ENCODE results near the gene TMEM132C.

DNA sequence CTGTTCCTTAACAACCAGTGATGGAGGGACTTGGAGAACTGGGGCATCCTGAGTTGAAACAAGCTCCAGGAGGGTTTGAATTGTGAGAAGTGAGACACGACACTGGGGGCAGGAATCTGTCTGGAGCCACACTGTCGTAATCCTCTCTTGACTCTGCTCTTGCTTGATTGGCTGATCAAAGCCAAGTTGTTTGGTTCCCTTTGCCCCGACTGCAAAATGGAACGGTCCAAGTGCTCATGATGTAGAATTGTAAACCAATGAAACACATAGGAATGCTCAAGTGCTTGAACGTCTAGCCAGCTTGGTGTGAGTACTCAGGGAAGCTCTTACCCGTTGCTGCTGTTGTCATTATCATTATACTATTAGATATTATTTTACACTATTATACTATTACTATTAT lies 98.1 kb downstream of the TMEM132C start:
- TF ChIP-seq, protein P1, sequence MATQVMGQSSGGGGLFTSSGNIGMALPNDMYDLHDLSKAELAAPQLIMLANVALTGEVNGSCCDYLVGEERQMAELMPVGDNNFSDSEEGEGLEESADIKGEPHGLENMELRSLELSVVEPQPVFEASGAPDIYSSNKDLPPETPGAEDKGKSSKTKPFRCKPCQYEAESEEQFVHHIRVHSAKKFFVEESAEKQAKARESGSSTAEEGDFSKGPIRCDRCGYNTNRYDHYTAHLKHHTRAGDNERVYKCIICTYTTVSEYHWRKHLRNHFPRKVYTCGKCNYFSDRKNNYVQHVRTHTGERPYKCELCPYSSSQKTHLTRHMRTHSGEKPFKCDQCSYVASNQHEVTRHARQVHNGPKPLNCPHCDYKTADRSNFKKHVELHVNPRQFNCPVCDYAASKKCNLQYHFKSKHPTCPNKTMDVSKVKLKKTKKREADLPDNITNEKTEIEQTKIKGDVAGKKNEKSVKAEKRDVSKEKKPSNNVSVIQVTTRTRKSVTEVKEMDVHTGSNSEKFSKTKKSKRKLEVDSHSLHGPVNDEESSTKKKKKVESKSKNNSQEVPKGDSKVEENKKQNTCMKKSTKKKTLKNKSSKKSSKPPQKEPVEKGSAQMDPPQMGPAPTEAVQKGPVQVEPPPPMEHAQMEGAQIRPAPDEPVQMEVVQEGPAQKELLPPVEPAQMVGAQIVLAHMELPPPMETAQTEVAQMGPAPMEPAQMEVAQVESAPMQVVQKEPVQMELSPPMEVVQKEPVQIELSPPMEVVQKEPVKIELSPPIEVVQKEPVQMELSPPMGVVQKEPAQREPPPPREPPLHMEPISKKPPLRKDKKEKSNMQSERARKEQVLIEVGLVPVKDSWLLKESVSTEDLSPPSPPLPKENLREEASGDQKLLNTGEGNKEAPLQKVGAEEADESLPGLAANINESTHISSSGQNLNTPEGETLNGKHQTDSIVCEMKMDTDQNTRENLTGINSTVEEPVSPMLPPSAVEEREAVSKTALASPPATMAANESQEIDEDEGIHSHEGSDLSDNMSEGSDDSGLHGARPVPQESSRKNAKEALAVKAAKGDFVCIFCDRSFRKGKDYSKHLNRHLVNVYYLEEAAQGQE (tag by site-specific recombination; IDR thresholded peaks at IDR 0.05) = no peak
- TF ChIP-seq, protein P2, sequence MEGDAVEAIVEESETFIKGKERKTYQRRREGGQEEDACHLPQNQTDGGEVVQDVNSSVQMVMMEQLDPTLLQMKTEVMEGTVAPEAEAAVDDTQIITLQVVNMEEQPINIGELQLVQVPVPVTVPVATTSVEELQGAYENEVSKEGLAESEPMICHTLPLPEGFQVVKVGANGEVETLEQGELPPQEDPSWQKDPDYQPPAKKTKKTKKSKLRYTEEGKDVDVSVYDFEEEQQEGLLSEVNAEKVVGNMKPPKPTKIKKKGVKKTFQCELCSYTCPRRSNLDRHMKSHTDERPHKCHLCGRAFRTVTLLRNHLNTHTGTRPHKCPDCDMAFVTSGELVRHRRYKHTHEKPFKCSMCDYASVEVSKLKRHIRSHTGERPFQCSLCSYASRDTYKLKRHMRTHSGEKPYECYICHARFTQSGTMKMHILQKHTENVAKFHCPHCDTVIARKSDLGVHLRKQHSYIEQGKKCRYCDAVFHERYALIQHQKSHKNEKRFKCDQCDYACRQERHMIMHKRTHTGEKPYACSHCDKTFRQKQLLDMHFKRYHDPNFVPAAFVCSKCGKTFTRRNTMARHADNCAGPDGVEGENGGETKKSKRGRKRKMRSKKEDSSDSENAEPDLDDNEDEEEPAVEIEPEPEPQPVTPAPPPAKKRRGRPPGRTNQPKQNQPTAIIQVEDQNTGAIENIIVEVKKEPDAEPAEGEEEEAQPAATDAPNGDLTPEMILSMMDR (tag by site-specific recombination; IDR thresholded peaks at IDR 0.05) = no peak
- TF ChIP-seq ZNF394 (tag by site-specific recombination; IDR thresholded peaks at IDR 0.05; ENCODE audit: borderline replicate concordance) (no peak), ZFP37 (tag by site-specific recombination; IDR thresholded peaks at IDR 0.05) (no peak), ZNF311 (tag by site-specific recombination; IDR thresholded peaks at IDR 0.05; ENCODE audit: borderline replicate concordance) (no peak), WT1 (tag by site-specific recombination; IDR thresholded peaks at IDR 0.05) (no peak), ZNF155 (tag by site-specific recombination; IDR thresholded peaks at IDR 0.05) (no peak), KLF10 (tag by site-specific recombination; IDR thresholded peaks at IDR 0.05) (no peak), YY1 (tag by site-specific recombination; IDR thresholded peaks at IDR 0.05) (no peak), HOXA7 (CRISPR knock-in tag; IDR thresholded peaks at IDR 0.05; ENCODE audit: borderline replicate concordance) (no peak)
- TF ChIP-seq, protein P3, sequence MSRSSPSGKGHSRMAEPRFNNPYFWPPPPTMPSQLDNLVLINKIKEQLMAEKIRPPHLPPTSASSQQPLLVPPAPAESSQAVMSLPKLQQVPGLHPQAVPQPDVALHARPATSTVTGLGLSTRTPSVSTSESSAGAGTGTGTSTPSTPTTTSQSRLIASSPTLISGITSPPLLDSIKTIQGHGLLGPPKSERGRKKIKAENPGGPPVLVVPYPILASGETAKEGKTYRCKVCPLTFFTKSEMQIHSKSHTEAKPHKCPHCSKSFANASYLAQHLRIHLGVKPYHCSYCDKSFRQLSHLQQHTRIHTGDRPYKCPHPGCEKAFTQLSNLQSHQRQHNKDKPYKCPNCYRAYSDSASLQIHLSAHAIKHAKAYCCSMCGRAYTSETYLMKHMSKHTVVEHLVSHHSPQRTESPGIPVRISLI (tag by site-specific recombination; IDR thresholded peaks at IDR 0.05) = no peak
- TF ChIP-seq, protein P4, sequence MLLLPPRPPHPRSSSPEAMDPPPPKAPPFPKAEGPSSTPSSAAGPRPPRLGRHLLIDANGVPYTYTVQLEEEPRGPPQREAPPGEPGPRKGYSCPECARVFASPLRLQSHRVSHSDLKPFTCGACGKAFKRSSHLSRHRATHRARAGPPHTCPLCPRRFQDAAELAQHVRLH (tag by site-specific recombination; IDR thresholded peaks at IDR 0.05) = no peak
- TF ChIP-seq, protein P5, sequence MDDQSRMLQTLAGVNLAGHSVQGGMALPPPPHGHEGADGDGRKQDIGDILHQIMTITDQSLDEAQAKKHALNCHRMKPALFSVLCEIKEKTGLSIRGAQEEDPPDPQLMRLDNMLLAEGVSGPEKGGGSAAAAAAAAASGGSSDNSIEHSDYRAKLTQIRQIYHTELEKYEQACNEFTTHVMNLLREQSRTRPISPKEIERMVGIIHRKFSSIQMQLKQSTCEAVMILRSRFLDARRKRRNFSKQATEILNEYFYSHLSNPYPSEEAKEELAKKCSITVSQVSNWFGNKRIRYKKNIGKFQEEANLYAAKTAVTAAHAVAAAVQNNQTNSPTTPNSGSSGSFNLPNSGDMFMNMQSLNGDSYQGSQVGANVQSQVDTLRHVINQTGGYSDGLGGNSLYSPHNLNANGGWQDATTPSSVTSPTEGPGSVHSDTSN (CRISPR knock-in tag; IDR thresholded peaks at IDR 0.05) = no peak
- TF ChIP-seq, protein P6, sequence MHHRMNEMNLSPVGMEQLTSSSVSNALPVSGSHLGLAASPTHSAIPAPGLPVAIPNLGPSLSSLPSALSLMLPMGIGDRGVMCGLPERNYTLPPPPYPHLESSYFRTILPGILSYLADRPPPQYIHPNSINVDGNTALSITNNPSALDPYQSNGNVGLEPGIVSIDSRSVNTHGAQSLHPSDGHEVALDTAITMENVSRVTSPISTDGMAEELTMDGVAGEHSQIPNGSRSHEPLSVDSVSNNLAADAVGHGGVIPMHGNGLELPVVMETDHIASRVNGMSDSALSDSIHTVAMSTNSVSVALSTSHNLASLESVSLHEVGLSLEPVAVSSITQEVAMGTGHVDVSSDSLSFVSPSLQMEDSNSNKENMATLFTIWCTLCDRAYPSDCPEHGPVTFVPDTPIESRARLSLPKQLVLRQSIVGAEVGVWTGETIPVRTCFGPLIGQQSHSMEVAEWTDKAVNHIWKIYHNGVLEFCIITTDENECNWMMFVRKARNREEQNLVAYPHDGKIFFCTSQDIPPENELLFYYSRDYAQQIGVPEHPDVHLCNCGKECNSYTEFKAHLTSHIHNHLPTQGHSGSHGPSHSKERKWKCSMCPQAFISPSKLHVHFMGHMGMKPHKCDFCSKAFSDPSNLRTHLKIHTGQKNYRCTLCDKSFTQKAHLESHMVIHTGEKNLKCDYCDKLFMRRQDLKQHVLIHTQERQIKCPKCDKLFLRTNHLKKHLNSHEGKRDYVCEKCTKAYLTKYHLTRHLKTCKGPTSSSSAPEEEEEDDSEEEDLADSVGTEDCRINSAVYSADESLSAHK (tag by site-specific recombination; IDR thresholded peaks at IDR 0.05) = no peak

Measured in HEK293 (cell line).